OCI-LY1 (cell line): ENCODE data around the gene REEP5.
"Not testable (repeated sequence)": the region's sequence is repeated elsewhere in the genome, so short reads cannot be mapped to it uniquely, and the experiment has no call there.

Experiments
- H2AFZ ChIP-seq: fragments of 200-600 bp; sonication (generic), shearing (Covaris generic); 2 replicates; pipeline ENCODE4 v1.6.0; 2014; ENCODE audit warnings: antibody characterized with exemption, mild to moderate bottlenecking, low read length
- H3F3A ChIP-seq: fragments of 200-600 bp; sonication (generic), shearing (Covaris generic); 2 replicates; pipeline ENCODE4 v1.6.0; 2014; ENCODE audit warnings: mild to moderate bottlenecking, antibody characterized with exemption, low read length, moderate library complexity; ENCODE audit not compliant: insufficient read depth
- H3K27ac ChIP-seq: fragments of 200-600 bp; sonication (generic); 2 replicates; pipeline ENCODE4 v1.5.1; 2014; ENCODE audit warnings: low read length, mixed run types, mild to moderate bottlenecking, low read depth; ENCODE audit not compliant: poor library complexity, severe bottlenecking
- H3K27me3 ChIP-seq: fragments of 200-600 bp; sonication (generic); 2 replicates; pipeline ENCODE4 v1.6.0; 2014; ENCODE audit warnings: antibody characterized with exemption, mild to moderate bottlenecking, low read length, moderate library complexity; ENCODE audit not compliant: insufficient read depth
- H3K36me3 ChIP-seq: fragments of 200-600 bp; sonication (generic); 2 replicates; pipeline ENCODE4 v1.6.1; 2014; ENCODE audit warnings: mild to moderate bottlenecking, antibody characterized with exemption, low read length, moderate library complexity, mixed read lengths; ENCODE audit not compliant: insufficient read depth
- H3K4me1 ChIP-seq: fragments of 200-600 bp; sonication (generic); 2 replicates; pipeline ENCODE4 v1.5.1; 2014; ENCODE audit warnings: mild to moderate bottlenecking, low read length, moderate library complexity; ENCODE audit not compliant: insufficient read depth, severe bottlenecking
- H3K4me2 ChIP-seq: fragments of 200-600 bp; sonication (generic), shearing (Covaris generic); 2 replicates; pipeline ENCODE4 v1.6.1; 2014; ENCODE audit warnings: low read length
- H3K4me3 ChIP-seq: fragments of 200-600 bp; sonication (generic); 2 replicates; pipeline ENCODE4 v1.5.1; 2014; ENCODE audit warnings: low read length, low read depth, mild to moderate bottlenecking, mixed read lengths; ENCODE audit not compliant: poor library complexity, severe bottlenecking
- H3K79me2 ChIP-seq: fragments of 200-600 bp; shearing (Covaris generic); 2 replicates; pipeline ENCODE4 v1.6.1; 2016; ENCODE audit warnings: mixed run types, low read length, mixed read lengths; ENCODE audit not compliant: insufficient read depth
- H3K9ac ChIP-seq: fragments of 200-600 bp; sonication (generic), shearing (Covaris generic); 2 replicates; pipeline ENCODE4 v1.6.1; 2014; ENCODE audit warnings: mild to moderate bottlenecking, low read length, mixed read lengths
- H3K9me2 ChIP-seq: fragments of 200-600 bp; sonication (generic), shearing (Covaris generic); 2 replicates; pipeline ENCODE4 v1.6.1; 2014; ENCODE audit warnings: low read depth, mild to moderate bottlenecking, low read length, mixed read lengths
- H3K9me3 ChIP-seq: fragments of 200-600 bp; shearing (Covaris generic); 2 replicates; pipeline ENCODE4 v1.6.1; 2014; ENCODE audit warnings: low read length, mixed read lengths
- H4K20me1 ChIP-seq: fragments of 200-600 bp; sonication (generic), shearing (Covaris generic); 2 replicates; pipeline ENCODE4 v1.6.0; 2016; ENCODE audit warnings: mild to moderate bottlenecking, low read length; ENCODE audit not compliant: insufficient read depth
- EZH2 ChIP-seq: fragments of 200-600 bp; sonication (generic), shearing (Covaris generic); IDR thresholded peaks from 2 replicates; pipeline ENCODE4 v1.8.0; 2017; ENCODE audit warnings: borderline replicate concordance, mixed run types, mild to moderate bottlenecking, antibody characterized with exemption, low read length, moderate library complexity, mixed read lengths
- TF ChIP-seq, protein P1 (sequence below): fragments of 200-600 bp; sonication (generic), shearing (Covaris generic); IDR thresholded peaks from 2 replicates; pipeline ENCODE4 v1.5.1; 2017; ENCODE audit warnings: mild to moderate bottlenecking, antibody characterized with exemption, low read length, moderate library complexity, mixed read lengths

The REEP5 gene

DNA sequence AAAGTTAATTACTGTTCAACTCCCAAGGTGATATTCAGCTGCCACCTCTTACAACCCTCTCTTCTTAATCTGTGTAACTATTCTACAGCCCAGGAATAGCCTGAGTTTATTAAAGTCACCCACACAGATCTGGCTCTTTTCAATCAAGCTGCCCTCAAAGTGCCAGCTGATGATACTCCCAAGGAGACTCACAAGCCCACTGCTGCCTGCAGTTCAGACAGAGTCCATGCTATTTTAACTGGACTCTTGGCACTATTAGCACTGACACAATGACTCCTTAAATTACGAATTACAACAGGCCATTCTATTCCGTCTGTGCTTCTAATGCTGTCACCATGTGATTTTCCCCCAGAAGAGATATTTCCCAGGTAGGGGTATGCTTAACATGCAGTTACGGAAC lies 26.3 kb downstream of the REEP5 start:
- Histone ChIP-seq H3F3A (no peaks in the 10 kb centered on the region), H4K20me1 (no peaks in the 10 kb centered on the region), H3K4me3 (no peak overlapping the region), H3K79me2 (no peaks in the 10 kb centered on the region), H3K4me1 (no peaks in the 10 kb centered on the region), H3K27me3 (no peaks in the 10 kb centered on the region), H3K9me3 (no peaks in the 10 kb centered on the region), H3K27ac (no peak overlapping the region), H3K4me2 (no peak overlapping the region), H3K9ac (no peak overlapping the region), H3K9me2 (no peaks in the 10 kb centered on the region), H3K36me3 (peaks cover 61% of the 10 kb centered on the region), H2AFZ (no peak overlapping the region)
- TF ChIP-seq EZH2: no peak
- TF ChIP-seq, protein P1, sequence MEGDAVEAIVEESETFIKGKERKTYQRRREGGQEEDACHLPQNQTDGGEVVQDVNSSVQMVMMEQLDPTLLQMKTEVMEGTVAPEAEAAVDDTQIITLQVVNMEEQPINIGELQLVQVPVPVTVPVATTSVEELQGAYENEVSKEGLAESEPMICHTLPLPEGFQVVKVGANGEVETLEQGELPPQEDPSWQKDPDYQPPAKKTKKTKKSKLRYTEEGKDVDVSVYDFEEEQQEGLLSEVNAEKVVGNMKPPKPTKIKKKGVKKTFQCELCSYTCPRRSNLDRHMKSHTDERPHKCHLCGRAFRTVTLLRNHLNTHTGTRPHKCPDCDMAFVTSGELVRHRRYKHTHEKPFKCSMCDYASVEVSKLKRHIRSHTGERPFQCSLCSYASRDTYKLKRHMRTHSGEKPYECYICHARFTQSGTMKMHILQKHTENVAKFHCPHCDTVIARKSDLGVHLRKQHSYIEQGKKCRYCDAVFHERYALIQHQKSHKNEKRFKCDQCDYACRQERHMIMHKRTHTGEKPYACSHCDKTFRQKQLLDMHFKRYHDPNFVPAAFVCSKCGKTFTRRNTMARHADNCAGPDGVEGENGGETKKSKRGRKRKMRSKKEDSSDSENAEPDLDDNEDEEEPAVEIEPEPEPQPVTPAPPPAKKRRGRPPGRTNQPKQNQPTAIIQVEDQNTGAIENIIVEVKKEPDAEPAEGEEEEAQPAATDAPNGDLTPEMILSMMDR: no peak

DNA sequence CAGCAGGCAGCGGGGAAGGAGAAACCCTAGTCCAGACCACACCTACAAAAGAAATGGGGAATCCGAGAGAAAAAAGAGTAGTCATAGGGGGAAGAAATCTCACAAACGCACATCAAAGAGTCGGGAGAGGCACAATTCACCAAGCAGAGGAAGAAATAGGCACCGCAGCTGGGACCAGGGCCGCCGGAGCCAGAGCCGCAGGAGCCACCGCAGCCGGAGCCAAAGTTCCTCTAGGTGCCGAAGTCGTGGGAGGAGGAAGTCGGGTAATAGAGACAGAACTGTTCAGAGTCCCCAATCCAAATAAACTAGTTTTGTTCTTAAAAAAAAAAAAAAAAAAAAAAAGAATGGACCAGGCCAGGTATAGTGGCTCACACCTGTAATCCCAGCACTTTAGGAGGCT lies 29.3 kb downstream of the REEP5 start:
- Histone ChIP-seq H3K4me1 (no peaks in the 10 kb centered on the region), H3K27ac (no peak overlapping the region), H3K79me2 (no peaks in the 10 kb centered on the region), H3K27me3 (no peaks in the 10 kb centered on the region), H3K9me3 (no peaks in the 10 kb centered on the region), H3K4me3 (no peak overlapping the region), H4K20me1 (no peaks in the 10 kb centered on the region), H3K4me2 (no peak overlapping the region), H3K36me3 (peaks cover 52% of the 10 kb centered on the region), H2AFZ (no peak overlapping the region), H3K9me2 (no peaks in the 10 kb centered on the region), H3K9ac (no peak overlapping the region), H3F3A (no peaks in the 10 kb centered on the region)
- TF ChIP-seq EZH2: no peak
- TF ChIP-seq, protein P1: no peak

DNA sequence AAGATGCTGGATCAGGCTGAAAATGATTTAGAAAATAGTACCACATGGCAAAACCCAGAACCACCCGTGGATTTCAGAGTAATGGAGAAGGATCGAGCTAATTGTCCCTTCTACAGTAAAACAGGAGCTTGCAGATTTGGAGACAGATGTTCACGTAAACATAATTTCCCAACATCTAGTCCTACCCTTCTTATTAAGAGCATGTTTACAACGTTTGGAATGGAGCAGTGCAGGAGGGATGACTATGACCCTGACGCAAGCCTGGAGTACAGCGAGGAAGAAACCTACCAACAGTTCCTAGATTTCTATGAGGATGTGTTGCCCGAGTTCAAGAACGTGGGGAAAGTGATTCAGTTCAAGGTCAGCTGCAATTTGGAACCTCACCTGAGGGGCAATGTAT lies 30.0 kb downstream of the REEP5 start:
- H3K4me3 ChIP-seq, H4K20me1 ChIP-seq, H3K9me2 ChIP-seq, H3K9me3 ChIP-seq, H2AFZ ChIP-seq, H3F3A ChIP-seq, H3K9ac ChIP-seq, H3K27me3 ChIP-seq, H3K27ac ChIP-seq, H3K4me1 ChIP-seq, H3K4me2 ChIP-seq, H3K79me2 ChIP-seq: not testable (repeated sequence)
- H3K36me3 ChIP-seq: peaks cover 53% of the 10 kb centered on the region

DNA sequence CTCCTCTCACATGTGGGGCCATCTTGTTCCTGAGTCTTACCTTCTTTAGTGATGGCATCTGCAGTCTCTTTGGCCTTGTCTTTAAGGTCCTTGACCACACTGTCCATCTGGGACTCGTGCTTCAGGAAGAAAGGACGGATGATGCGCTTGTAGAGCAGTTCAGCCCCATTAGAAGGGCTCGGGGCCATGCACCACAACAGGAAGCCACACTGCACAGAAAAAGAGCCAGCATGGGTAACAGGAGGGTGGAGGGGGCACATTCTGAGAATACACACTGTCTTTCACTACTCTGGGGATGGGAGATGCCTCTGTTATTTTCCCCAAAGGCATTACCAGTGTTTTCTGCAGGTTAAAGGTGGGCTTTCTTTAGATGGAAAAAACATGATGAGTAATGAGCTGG lies 35.1 kb downstream of the REEP5 start:
- no peak overlapping the region for H3K4me3 ChIP-seq
- no peak overlapping the region for H3K9ac ChIP-seq
- H3K4me1 ChIP-seq: no peaks in the 10 kb centered on the region
- H3K9me3 ChIP-seq: no peaks in the 10 kb centered on the region
- TF ChIP-seq, protein P1: no peak
- TF ChIP-seq EZH2: no peak
- H3K9me2 ChIP-seq: no peaks in the 10 kb centered on the region
- H4K20me1 ChIP-seq: no peaks in the 10 kb centered on the region
- H3K79me2 ChIP-seq: no peaks in the 10 kb centered on the region
- no peak overlapping the region for H2AFZ ChIP-seq
- no peaks in the 10 kb centered on the region for H3K27me3 ChIP-seq
- no peaks in the 10 kb centered on the region for H3F3A ChIP-seq
- no peak overlapping the region for H3K27ac ChIP-seq
- no peak overlapping the region for H3K4me2 ChIP-seq
- H3K36me3 ChIP-seq: peaks cover 68% of the 10 kb centered on the region
